Measurements from ENCODE around the gene PDZRN4. TPM values are rescaled to one million over a fixed set of nuclear protein-coding genes. Genes with fewer than 3 reads are reported as not detected.

PDZRN4 gene
- total and polyA plus RNA-seq, 2 experiments from 2014 or later = 0.90 TPM; not detected in 1

- no peak for TF ChIP-seq REST (IDR thresholded peaks at IDR 0.05; ENCODE audit: unreplicated experiment)
- TF ChIP-seq POLR2AphosphoS5 (IDR thresholded peaks at IDR 0.05; ENCODE audit: low read depth) = no peak
Observed at GRCh38 chr12:41563051-41563450, 374.9 kb downstream of the PDZRN4 start (continued).

GRCh38 chr12:41564816-41565215 is 376.7 kb downstream of the PDZRN4 start:
- ATAC-seq (no peak), DNase-seq (ENCODE audit: low spot score) (no peak)
- no peaks in the 10 kb centered on the region for H3K79me2 ChIP-seq (replicated peaks; ENCODE audit: insufficient read depth)
- H4K20me1 ChIP-seq (replicated peaks; ENCODE audit: insufficient read depth) = no peaks in the 10 kb centered on the region
- no peaks in the 10 kb centered on the region for H3K27me3 ChIP-seq (ENCODE audit: insufficient read depth)
- no peaks in the 10 kb centered on the region for H3K4me1 ChIP-seq (ENCODE audit: insufficient read depth)
- TF ChIP-seq EZH2 (IDR thresholded peaks at IDR 0.05; ENCODE audit: low read depth, unreplicated experiment) = no peak
- TF ChIP-seq CREB1 (CRISPR knock-in tag; IDR thresholded peaks at IDR 0.05; ENCODE audit: low read depth) = no peak
- TF ChIP-seq POLR2AphosphoS5 (IDR thresholded peaks at IDR 0.05; ENCODE audit: low read depth) = no peak
- TF ChIP-seq NANOG (IDR thresholded peaks at IDR 0.05; ENCODE audit: borderline replicate concordance) = no peak
- TF ChIP-seq ZNF462 (CRISPR knock-in tag; IDR thresholded peaks at IDR 0.05) = no peak
- no peak for TF ChIP-seq ZNF114 (CRISPR knock-in tag; IDR thresholded peaks at IDR 0.05)
- TF ChIP-seq EZH2phosphoT487 (IDR thresholded peaks at IDR 0.05; ENCODE audit: unreplicated experiment) = no peak
- Mint-ChIP-seq H3K4me1 (peaks cover 4% of the 10 kb centered on the region; the same call in 2 of the 3 replicates), H3K27ac (no peak overlapping the region), H3K27me3 (ENCODE audit: insufficient read depth, low read depth, poor library complexity) (no peaks in the 10 kb centered on the region), H3K9me3 (no peaks in the 10 kb centered on the region), H3K4me3 (no peak overlapping the region), H3K36me3 (ENCODE audit: low read depth) (no peaks in the 10 kb centered on the region)
- H3F3A ChIP-seq (replicated peaks; ENCODE audit: low read depth) = no peaks in the 10 kb centered on the region
- H3K4me3 ChIP-seq = no peak overlapping the region
- no peak overlapping the region for H3K4me2 ChIP-seq
- no peak overlapping the region for H2AFZ ChIP-seq
- no peaks in the 10 kb centered on the region for H3K9me2 ChIP-seq (ENCODE audit: insufficient read depth)
- H3K27ac ChIP-seq (ENCODE audit: low read depth) = no peak overlapping the region
- H3K36me3 ChIP-seq (ENCODE audit: insufficient read depth) = no peaks in the 10 kb centered on the region
